GM19438 (cell line): ENCODE results near the gene CD44.
A peak's percentile ranks its signal among the peaks of the same experiment; 100 is the strongest.

ENCODE experiments used
- ATAC-seq: cut with Tn5 transposase; IDR thresholded peaks from one replicate; pipeline ENCODE4 v1.9.1; 2021; ENCODE audit warnings: low read depth; ENCODE audit not compliant: unreplicated experiment

CD44 gene

GRCh38 chr11:35173011-35173511, 34.1 kb downstream of the CD44 start:
- ATAC-seq, result peak; percentile 54

- ATAC-seq, result peak; percentile 22
Observed at GRCh38 chr11:35173616-35174566, 34.9 kb downstream of the CD44 start.

GRCh38 chr11:35174666-35175065, 35.7 kb downstream of the CD44 start:
- no peak for ATAC-seq

- ATAC-seq, result no peak
Observed at GRCh38 chr11:35177370-35177769, 38.4 kb downstream of the CD44 start.

- ATAC-seq, result no peak
Observed at GRCh38 chr11:35178067-35178805, 39.3 kb downstream of the CD44 start.

GRCh38 chr11:35178873-35179272, 39.9 kb downstream of the CD44 start:
- no peak for ATAC-seq

- no peak for ATAC-seq
Observed at GRCh38 chr11:35179466-35180135, 40.6 kb downstream of the CD44 start.

GRCh38 chr11:35180317-35181233, 41.6 kb downstream of the CD44 start:
- ATAC-seq, result no peak

- ATAC-seq, result peak; percentile 92
Observed at GRCh38 chr11:35182317-35182939, 43.5 kb downstream of the CD44 start.

- ATAC-seq, result no peak
Observed at GRCh38 chr11:35183326-35183925, 44.5 kb downstream of the CD44 start.

- ATAC-seq, result no peak
Observed at GRCh38 chr11:35185696-35186095, 46.7 kb downstream of the CD44 start.

GRCh38 chr11:35187996-35188395, 49.0 kb downstream of the CD44 start:
- ATAC-seq, result no peak

- no peak for ATAC-seq
Observed at GRCh38 chr11:35190804-35191348, 51.9 kb downstream of the CD44 start.

GRCh38 chr11:35192347-35192746, 53.4 kb downstream of the CD44 start:
- no peak for ATAC-seq

GRCh38 chr11:35193767-35194166, 54.8 kb downstream of the CD44 start:
- no peak for ATAC-seq

GRCh38 chr11:35197292-35197691, 58.3 kb downstream of the CD44 start:
- no peak for ATAC-seq

GRCh38 chr11:35200811-35201341, 61.9 kb downstream of the CD44 start:
- no peak for ATAC-seq

GRCh38 chr11:35204614-35205013, 65.6 kb downstream of the CD44 start:
- no peak for ATAC-seq
